Aorta (tissue), 5 donors: ENCODE data around the gene ABAT. TPM values are rescaled to one million over a fixed set of nuclear protein-coding genes. Genes with fewer than 3 reads are reported as not detected.

Source experiments
- ATAC-seq: fragments of 200-7000 bp; cut with Tn5 transposase; one replicate; pipeline ENCODE4 v1.9.1; 2022; ENCODE audit warnings: moderate library complexity; ENCODE audit not compliant: low FRiP score
- DNase-seq, 2 donors: peaks; one replicate each; pipeline ENCODE4 v3.0.0-alpha.2; 2020
- H3K27ac ChIP-seq, 2 donors: one replicate each; pipeline ENCODE4 v1.5.1; 2013; ENCODE audit warnings: low read length in 2 of 2, mild to moderate bottlenecking in 2 of 2, moderate library complexity in 2 of 2, control low read depth in 1 of 2, inconsistent platforms in 1 of 2, low read depth in 1 of 2
- H3K27me3 ChIP-seq, 2 donors: one replicate each; pipeline ENCODE4 v1.6.1; 2013; ENCODE audit warnings: control low read depth in 1 of 2, low read length in 1 of 2, mild to moderate bottlenecking in 1 of 2, moderate library complexity in 1 of 2; ENCODE audit not compliant: insufficient read depth in 2 of 2, control insufficient read depth in 1 of 2
- H3K36me3 ChIP-seq, 2 donors: one replicate each; pipeline ENCODE4 v1.6.1; 2013; ENCODE audit warnings: control low read depth in 1 of 2, low read length in 1 of 2, mild to moderate bottlenecking in 1 of 2; ENCODE audit not compliant: insufficient read depth in 2 of 2, control insufficient read depth in 1 of 2
- H3K4me1 ChIP-seq, 2 donors: one replicate each; pipeline ENCODE4 v1.6.1; 2013; ENCODE audit warnings: low read length in 2 of 2, control low read depth in 1 of 2, mild to moderate bottlenecking in 1 of 2, moderate library complexity in 1 of 2; ENCODE audit not compliant: insufficient read depth in 2 of 2, control insufficient read depth in 1 of 2
- H3K4me3 ChIP-seq, 2 donors: one replicate each; pipeline ENCODE4 v1.5.1; 2013; ENCODE audit warnings: low read length in 2 of 2, control low read depth in 1 of 2, mild to moderate bottlenecking in 1 of 2
- H3K9me3 ChIP-seq: one replicate; pipeline ENCODE4 v1.6.1; 2013; ENCODE audit warnings: mild to moderate bottlenecking, low read length; ENCODE audit not compliant: control insufficient read depth
- WGBS, 2 donors: extraction: QIAGEN DNeasy Blood & Tissue Kit; methylation state at CpG; one replicate each; pipeline ENCODE4 v1.1.7; 2013; 5-methylcytosine and 5-hydroxymethylcytosine counted together
- intact Hi-C, 2 donors: fragments of 100-400 bp; cut with DNase I; formaldehyde crosslinking; loops; one replicate each; pipeline versions ENCODE4 v1.14.2 to v1.15.0; 2022
- long read RNA-seq, 2 donors: library from polyadenylated mRNA; unstranded; transcript quantifications; one replicate each; pipeline ENCODE4 v2.0.0, GENCODE V29; 2020 to 2021
- polyA plus RNA-seq, 2 donors: library from polyadenylated mRNA; stranded (reverse); fragments of 200-250 nt; gene quantifications; one replicate each; pipeline ENCODE4 v1.2.3, GENCODE V29; 2013
- total RNA-seq, 2 donors: library from RNA; stranded (reverse); fragmentation: NEBNext Ultra II Directional; extraction: Animal tissue kit (Norgen Biotek cat#: 25700); gene quantifications; one replicate each; pipeline ENCODE4 v1.2.1, GENCODE V29; 2021
- donor health status: healthy with polysubstance abuse.
- donor health status: Bipolar disorder and iron deficiency.
- donor health status: DM: no; HTN: no; CAD: no.
- donor health status: DM: no; HTN: no; CAD: no.
- donor health status: DM: yes; HTN: yes; CAD: no.

ABAT gene
- total RNA-seq (10 to 100 TPM; 10.3 to 11.5 TPM), polyA plus RNA-seq (1 to 10 TPM; 6.6 to 8.9 TPM)
- long read RNA-seq, donor 1, full-length matches to known transcripts, result 6 of 14 reads
- long read RNA-seq, donor 1, partial matches to known transcripts, result 1 of 14 reads
- long read RNA-seq, donor 1, other reads (novel, unspliced or antisense), result 7 of 14 reads
- long read RNA-seq, donor 2, full-length matches to known transcripts, result 3 of 10 reads
- long read RNA-seq, donor 2, partial matches to known transcripts, result 0 of 10 reads
- long read RNA-seq, donor 2, other reads (novel, unspliced or antisense), result 7 of 10 reads

GRCh38 chr16:8674413-8675022 lies at the start of gene ABAT:
Gene ABAT, plus strand, starts transcription at chr16:8674617. Its CDS starts 61,123 bp downstream, at chr16:8735740.
- intact Hi-C loops, result loop anchor here (2.0 to 10.0 kb wide), 4 partner anchors 52 to 123 kb away; partner anchors contain the start of genes METTL22 (in 2 of the 2), PMM2 (in 2 of the 2) and TMEM186 (in 2 of the 2)
- WGBS, 2 donors, result 2 to 6% methylated on average over 13 to 49 of the region's 49 CpGs
- Histone ChIP-seq H3K27me3 (no peaks in the 10 kb centered on the region), H3K4me1 (no peaks in the 10 kb centered on the region), H3K9me3 (no peaks in the 10 kb centered on the region), H3K36me3 (no peaks in the 10 kb centered on the region), H3K27ac (peak within 1 kb of the TSS in 1 of 2 donors; percentile 34), H3K4me3 (peak within 1 kb of the TSS; percentile 76 to 79)
- ATAC-seq (peak; percentile 98), DNase-seq (peak; percentile 95 to 97)

GRCh38 chr16:8625491-8626087 lies 48.8 kb upstream of the ABAT start:
- no peak for ATAC-seq
- DNase-seq, result no peak
- H3K9me3 ChIP-seq, result no peaks in the 10 kb centered on the region
- 92 to 93% methylated on average over 10 of the region's 10 CpGs for WGBS, 2 donors
- H3K27me3 ChIP-seq, result no peaks in the 10 kb centered on the region
- H3K27ac ChIP-seq, result no peak overlapping the region
- no peaks in the 10 kb centered on the region for H3K4me1 ChIP-seq
- intact Hi-C loops, result no loop called here
- no peak overlapping the region for H3K4me3 ChIP-seq
- H3K36me3 ChIP-seq, result peaks cover 3 to 18% of the 10 kb centered on the region in 2 donors

- intact Hi-C loops, result no loop called here
- DNase-seq (no peak), ATAC-seq (no peak)
- Histone ChIP-seq H3K4me3 (no peak overlapping the region), H3K36me3 (peaks cover 3 to 18% of the 10 kb centered on the region in 2 donors), H3K4me1 (no peaks in the 10 kb centered on the region), H3K27me3 (no peaks in the 10 kb centered on the region), H3K27ac (no peak overlapping the region), H3K9me3 (no peaks in the 10 kb centered on the region)
- 87 to 91% methylated on average over 8 of the region's 8 CpGs for WGBS, 2 donors
Measured at GRCh38 chr16:8626946-8627345, 47.5 kb upstream of the ABAT start.

- H3K36me3 ChIP-seq, result peaks cover 3 to 18% of the 10 kb centered on the region in 2 donors
- 63 to 64% methylated on average over 4 of the region's 4 CpGs for WGBS, 2 donors
Measured at GRCh38 chr16:8627456-8627855, 47.0 kb upstream of the ABAT start.

GRCh38 chr16:8628981-8629725 lies 45.3 kb upstream of the ABAT start:
- 94 to 95% methylated on average over 16 of the region's 16 CpGs for WGBS, 2 donors
- Histone ChIP-seq H3K9me3 (no peaks in the 10 kb centered on the region), H3K27me3 (no peaks in the 10 kb centered on the region), H3K4me1 (no peaks in the 10 kb centered on the region), H3K36me3 (peaks cover 3 to 18% of the 10 kb centered on the region in 2 donors), H3K27ac (no peak overlapping the region), H3K4me3 (no peak overlapping the region)
- ATAC-seq, result no peak
- DNase-seq, result no peak
- intact Hi-C loops, result no loop called here

More at GRCh38 chr16:8627456-8627855, 47.0 kb upstream of the ABAT start:
- H3K27ac ChIP-seq, result no peak overlapping the region
- intact Hi-C loops, result no loop called here
- no peaks in the 10 kb centered on the region for H3K27me3 ChIP-seq
- no peaks in the 10 kb centered on the region for H3K4me1 ChIP-seq
- ATAC-seq (no peak), DNase-seq (no peak)
- no peaks in the 10 kb centered on the region for H3K9me3 ChIP-seq
- no peak overlapping the region for H3K4me3 ChIP-seq

- Histone ChIP-seq H3K27me3 (no peaks in the 10 kb centered on the region), H3K4me1 (no peaks in the 10 kb centered on the region), H3K36me3 (peaks cover 3 to 19% of the 10 kb centered on the region in 2 donors), H3K27ac (no peak overlapping the region), H3K4me3 (no peak overlapping the region), H3K9me3 (no peaks in the 10 kb centered on the region)
- WGBS, 2 donors, result 87 to 90% methylated on average over 11 of the region's 11 CpGs
- ATAC-seq (no peak), DNase-seq (no peak)
- intact Hi-C loops, result no loop called here
Measured at GRCh38 chr16:8630255-8630953, 44.0 kb upstream of the ABAT start.

- peaks cover 0 to 16% of the 10 kb centered on the region in 2 donors for H3K36me3 ChIP-seq
- intact Hi-C loops, result no loop called here
- no peaks in the 10 kb centered on the region for H3K9me3 ChIP-seq
- ATAC-seq (no peak), DNase-seq (no peak)
- no peak overlapping the region for H3K4me3 ChIP-seq
- no peak overlapping the region for H3K27ac ChIP-seq
- no peaks in the 10 kb centered on the region for H3K27me3 ChIP-seq
- WGBS, 2 donors, result 74% methylated on average over 9 of the region's 9 CpGs
- H3K4me1 ChIP-seq, result no peaks in the 10 kb centered on the region
Measured at GRCh38 chr16:8631373-8631772, 43.0 kb upstream of the ABAT start.

GRCh38 chr16:8631818-8632465 lies 42.5 kb upstream of the ABAT start:
- Histone ChIP-seq H3K4me3 (no peak overlapping the region), H3K36me3 (peaks cover 0 to 16% of the 10 kb centered on the region in 2 donors), H3K4me1 (no peaks in the 10 kb centered on the region), H3K27me3 (no peaks in the 10 kb centered on the region), H3K27ac (no peak overlapping the region), H3K9me3 (no peaks in the 10 kb centered on the region)
- intact Hi-C loops, result no loop called here
- WGBS, 2 donors, result 67 to 69% methylated on average over 15 of the region's 15 CpGs
- no peak for ATAC-seq
- no peak for DNase-seq
